HG03159 (cell line): ENCODE results near the gene TOMM70.
"Not testable (repeated sequence)": the region's sequence is repeated elsewhere in the genome, so short reads cannot be mapped to it uniquely, and the experiment has no call there.

ENCODE experiments used
- ATAC-seq: cut with Tn5 transposase; IDR thresholded peaks from one replicate; pipeline ENCODE4 v1.9.1; 2021; ENCODE audit warnings: mild to moderate bottlenecking, moderate library complexity; ENCODE audit not compliant: unreplicated experiment

The TOMM70 gene

DNA sequence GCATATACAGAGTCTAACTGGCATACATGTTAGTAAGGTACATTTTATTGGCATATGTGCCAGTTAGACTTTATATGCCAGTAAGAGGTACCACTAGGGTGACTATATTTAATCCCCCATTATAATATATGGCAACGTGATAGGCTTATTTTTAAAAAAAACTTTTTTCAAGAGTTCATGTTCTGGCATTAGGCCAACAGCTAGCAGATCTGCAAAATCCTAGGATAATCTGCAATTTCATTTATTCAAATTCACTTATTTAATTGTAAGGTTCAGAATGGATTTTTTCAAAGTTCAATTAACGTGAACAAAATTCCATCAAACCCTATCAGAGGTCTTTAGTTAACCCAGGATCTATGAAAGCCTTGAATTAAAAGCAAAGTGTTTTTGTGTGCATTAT is 34.5 kb downstream of the TOMM70 start:
- no peak for ATAC-seq

DNA sequence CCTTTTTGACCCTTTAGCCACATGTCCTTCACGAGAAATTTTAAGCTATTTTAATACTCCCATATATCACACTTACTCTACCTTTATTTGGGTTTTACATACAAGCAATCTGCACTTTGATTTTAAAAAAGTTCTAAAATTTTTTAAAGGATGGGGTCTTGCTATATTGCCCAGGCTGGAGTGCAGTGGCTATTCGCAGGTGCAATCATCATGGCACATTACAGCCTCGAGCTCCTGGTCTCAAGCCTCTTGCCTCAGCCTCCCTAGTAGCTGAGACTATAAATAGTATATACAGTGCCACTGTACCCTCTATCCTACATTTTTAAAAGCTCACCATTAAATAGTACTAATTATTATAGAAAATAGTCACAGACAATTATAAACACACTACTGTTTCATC is 36.5 kb downstream of the TOMM70 start:
- no peak for ATAC-seq

DNA sequence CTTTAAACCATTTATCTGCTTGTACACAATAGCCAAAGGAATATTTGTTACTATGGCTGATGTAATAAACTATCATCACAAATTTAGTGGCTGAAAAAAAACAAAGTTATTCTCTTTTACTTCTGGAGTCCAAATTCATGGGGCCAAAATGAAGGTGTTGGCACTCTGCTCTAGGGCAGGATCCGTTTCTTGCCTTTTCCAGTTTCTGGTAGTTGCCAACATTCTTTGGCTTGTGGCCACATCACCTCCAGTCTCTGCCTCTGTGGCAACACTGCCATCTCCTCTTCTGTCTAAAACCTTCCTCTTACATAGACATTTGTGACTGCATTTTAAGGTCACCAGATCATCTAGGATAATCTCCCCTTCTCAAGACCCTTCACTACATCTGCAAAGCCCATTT is 39.0 kb downstream of the TOMM70 start:
- ATAC-seq, result no peak

DNA sequence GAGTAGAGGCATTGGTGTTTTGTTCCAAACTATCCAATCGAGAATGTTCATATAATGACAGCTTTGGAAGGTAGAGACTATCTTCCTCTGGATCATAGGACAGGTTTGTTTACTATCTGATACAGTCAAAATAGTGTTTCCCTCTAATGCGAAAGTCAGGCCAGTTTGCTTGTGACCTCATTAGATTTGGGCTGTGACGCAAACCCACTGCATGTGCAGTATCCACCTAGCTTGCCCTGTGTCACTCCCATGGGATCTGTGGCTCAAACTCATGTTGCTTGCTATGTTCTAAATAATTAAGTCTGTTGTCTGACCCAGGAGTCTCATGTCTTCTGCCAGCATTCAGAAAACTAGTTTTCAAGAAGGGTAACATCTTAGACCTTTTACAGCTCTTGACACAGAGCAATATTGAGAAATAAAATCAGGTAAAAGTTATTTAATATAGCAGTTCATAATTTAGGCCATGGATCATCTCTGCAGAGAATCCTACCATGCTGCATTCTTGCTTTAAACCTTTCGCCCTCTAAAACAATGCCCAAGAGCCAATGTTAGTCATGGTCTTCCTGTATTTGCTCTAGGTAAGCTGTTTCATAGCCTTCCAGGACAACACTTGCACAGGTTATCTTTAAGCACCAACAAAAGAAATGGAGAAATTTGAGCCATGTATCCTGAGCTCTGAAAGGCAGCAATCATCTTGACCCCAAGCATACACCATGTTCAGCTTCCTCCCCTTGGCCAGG is 40.0 kb downstream of the TOMM70 start:
- no peak for ATAC-seq

DNA sequence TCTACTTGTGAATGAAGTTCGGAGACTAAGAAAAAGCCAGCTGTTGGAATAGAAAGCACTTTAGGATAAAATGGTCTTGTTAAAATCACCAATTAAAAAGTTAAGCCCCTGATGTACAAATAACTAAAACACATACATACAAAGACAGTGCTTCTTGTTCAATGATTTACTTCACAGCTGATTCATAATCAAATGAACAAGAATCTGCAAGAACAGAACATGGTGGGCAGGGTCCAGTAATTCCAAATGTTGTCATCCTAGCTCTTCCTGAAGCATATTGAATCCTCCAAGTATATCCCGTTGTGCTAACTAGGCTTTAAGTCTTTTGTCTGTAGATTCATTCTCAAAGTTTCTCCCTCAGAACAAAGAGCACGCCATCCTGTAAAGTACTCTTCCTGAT is 41.9 kb downstream of the TOMM70 start:
- no peak for ATAC-seq

DNA sequence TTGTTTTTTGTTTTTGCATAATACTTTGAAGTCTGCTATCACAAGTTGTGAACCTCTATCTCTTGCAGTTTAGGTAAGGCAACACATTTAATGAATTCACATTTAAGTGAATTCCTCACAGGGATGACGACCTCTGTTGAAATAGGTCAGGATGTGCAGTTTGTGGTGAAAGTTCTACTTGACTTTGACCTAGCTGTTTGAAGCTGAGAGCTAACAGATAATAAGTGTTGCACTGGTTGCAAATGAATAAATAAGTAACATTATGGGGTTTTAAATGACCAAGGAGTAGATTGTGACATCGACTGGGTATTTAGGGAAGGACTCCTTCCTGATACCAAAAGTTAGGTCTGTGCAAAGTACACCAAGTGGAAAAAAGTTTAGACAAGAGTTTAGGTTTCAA is 42.5 kb downstream of the TOMM70 start:
- no peak for ATAC-seq

DNA sequence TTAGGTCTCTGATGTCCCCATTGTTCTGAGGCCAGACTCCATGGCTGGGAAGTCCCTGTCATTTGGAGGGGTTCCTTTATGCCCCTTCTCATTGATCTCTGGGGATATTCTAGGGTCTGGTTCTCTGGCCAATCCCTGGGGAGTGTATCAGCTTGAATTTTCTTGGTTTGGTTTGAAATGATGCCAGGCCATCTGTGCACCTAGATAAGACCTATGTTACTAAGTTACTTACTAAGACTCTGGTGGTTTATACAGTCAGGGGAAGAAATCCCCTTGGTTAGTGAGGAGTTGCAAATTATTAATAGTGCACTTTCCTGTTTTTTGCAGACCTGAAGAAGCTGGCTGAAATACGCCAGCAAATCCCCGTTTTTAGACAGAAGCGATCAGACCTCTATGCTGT is 46.0 kb downstream of the TOMM70 start:
- no peak for ATAC-seq

DNA sequence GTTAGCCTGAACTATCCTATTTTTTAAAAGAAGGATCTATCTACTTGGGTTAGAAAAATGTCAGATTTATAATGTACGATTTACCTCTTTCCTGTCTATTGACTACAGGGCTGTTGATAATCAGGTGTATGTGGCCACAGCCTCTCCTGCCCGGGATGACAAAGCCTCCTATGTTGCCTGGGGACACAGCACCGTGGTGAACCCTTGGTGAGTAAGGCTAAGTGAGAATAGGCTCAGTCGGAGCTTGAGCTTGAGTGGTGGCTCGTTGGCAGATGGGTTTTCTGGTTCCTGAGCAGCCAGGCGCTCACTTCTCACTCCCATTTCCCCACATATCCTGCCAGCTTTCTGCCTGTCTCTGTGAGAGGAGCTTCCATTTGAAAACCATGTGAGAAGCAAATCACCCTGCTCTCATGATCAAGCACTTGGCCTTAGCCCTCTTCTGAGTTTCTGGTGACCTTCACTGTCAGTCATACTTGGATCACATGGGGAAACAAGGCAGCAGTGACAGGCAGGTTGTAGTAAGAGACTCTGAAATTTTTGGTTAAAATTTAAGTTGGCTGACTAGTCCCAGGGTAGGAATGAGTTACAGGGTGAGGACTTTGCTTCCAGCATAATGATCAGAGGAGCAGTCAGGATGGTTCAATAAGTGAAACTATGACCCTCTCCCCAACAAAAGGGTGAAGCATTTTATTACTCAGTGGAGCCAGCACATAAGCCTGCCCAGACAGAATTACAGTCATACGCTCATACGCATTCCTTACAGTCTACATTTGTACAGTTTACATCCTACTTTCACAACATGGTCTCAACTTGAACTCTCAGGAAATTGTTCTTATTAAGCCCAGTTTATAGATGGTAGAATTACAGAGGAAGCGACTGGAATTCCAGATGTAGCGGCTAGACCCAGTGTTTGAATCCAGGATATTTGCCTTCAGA is 48.3 kb downstream of the TOMM70 start:
- no peak for ATAC-seq

DNA sequence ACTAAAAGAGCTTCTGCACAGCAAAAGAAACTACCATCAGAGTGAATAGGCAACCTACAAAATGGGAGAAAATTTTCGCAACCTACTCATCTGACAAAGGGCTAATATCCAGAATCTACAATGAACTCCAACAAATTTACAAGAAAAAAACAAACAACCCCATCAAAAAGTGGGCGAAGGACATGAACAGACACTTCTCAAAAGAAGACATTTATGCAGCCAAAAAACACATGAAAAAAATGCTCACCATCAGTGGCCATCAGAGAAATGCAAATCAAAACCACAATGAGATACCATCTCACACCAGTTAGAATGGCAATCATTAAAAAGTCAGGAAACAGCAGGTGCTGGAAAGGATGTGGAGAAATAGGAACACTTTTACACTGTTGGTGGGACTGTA is 49.1 kb downstream of the TOMM70 start:
- ATAC-seq, result not testable (repeated sequence)

DNA sequence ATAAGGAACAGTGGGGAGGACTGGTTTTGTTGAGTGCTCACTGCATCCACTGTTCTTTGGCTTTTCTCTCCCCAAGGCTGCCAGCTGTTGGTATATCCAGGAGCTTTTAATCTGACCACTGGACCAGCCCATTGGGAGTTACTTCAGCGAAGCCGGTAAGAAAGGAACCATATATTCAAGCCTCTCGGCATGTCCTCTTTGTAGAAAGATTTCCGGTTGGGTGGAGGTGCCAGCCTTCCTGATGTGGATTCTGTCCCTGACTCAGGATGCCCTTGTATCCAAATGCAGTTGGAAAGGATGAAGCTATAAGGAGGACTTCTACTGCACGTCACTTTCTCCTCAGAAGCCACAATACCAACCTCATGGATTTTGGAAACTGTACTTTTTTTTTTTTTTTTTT is 52.2 kb downstream of the TOMM70 start:
- ATAC-seq, result no peak

DNA sequence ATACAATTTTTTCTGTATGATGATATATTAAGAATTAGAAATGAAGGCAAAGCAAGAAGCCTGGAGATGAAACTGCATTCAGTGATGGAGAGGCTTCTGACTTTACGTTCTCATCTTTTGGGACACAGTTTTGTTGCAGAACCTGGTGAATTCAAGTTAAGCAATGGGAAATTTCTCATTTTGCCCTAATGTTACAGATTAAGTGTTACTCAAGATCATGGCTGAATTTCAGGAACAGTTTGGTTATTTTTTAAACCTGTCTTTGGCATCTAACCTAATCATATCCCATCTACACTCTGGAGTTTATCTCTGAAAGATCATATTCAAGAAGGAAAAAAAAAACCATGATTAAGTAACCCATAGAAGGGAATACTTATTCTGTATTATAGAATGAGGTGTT is 60.4 kb downstream of the TOMM70 start:
- no peak for ATAC-seq

DNA sequence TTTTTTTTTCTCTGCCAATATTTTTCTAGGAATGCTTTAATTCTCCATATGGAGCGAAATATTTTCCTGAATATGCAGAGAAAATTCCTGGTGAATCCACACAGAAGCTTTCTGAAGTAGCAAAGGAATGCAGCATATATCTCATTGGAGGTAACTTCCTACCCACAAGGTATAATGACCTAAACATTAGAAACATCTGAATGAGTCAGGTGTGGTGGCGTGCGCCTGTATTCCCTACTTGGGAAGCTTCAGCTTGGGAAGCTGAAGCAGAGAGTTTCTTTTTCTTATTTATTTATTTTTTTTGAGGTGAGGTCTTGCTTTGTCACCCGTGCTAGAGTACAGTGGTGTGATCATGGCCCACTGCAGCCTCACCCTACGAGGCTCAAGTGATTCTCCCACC is 61.1 kb downstream of the TOMM70 start:
- ATAC-seq, result no peak

DNA sequence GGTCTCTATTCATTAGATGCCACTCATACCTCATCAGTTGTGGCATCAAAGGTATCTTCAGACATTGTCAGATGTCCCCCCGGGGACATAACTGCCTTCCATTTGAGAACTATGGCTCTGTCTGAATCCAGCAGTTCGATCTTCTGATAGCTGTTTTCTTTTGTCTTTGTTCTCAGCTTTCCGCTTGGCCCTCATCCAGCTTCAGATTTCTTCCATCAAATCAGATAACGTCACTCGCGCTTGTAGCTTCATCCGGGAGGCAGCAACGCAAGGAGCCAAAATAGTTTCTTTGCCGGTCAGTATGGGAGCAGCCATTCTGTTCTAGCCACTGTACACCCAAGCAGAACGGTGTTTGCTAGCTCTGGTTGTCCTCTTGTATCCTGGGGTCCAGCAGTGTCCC is 62.0 kb downstream of the TOMM70 start:
- no peak for ATAC-seq

DNA sequence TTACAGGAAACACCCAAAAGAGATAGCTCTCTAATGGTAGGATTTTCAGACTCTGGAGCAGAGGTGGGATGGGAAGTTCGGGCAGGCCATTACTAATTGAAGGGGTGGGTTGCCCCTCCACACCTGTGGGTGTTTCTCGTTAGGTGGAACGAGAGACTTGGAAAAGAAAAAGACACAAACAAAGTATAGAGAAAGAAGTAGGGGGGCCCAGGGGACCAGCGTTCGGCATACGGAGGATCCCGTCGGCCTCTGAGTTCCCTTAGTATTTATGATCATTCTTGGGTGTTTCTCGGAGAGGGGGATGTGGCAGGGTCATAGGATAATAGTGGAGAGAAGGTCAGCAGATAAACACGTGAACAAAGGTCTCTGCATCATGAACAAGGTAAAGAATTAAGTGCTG is 64.7 kb downstream of the TOMM70 start:
- ATAC-seq, result not testable (repeated sequence)

DNA sequence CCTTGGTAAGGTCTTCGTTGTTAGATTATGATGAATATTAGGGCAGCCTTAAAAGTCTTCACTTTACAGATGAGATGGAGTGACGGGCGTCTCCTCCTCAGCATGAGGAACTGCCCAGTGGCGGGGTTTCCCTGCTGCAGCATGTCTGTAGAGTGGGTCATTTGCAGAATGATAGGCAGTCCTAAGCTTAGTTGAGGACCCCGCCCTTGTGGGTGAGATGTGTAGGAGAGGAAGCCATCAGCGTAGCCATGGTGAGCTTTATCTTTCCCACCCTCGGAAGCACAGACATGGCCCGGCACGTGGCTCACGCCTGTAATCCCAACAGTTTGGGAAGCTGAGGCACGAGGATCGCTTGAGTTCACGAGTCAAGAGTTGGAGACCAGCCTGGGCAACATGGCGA is 65.5 kb downstream of the TOMM70 start:
- peak; percentile 44 for ATAC-seq

DNA sequence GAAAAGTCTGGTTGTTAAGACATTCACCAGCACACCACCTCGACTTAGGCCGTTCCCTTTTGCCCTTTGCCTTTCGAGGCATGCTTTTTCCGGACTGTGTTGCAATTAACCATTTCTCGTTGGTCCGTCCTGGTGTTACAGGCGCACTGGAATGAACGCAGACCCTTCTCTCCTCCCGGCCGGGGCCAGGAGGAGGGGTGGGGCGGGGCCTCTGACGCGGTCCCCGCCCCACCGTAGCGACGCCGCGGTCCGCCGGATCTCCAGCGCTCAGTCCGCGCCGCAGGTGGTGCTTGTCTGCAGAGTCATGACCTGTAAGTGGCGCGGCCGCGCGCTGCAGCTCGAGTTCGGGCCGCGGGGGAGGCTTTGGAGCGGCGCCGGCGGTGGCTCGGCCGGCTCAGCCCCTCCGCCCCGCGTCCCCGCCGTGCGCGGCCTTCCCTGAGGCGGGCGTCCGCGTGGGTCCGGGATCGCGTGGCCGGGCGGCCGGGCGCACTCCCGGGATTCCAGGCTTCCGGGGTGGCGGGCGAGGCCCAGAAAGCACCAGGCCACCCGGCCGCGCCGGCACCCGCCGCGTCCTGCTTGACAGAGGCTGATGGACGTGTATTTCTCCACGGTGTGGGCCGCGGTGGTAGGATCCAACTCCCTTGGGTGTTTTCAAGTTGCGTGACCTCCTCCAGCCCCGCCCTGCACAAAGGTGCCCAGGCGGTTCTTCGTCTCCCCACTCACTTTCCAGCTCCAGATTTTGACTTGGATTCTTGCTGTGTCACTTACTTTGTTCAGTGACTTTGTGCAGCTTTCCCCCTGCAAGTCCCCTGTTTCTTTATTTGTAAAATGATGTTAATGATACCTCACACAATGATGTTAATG is 66.2 kb downstream of the TOMM70 start, which contains the start of gene NIT2:
Gene NIT2 (plus strand): TSS at position 270 of the 864 bp plus-strand sequence. CDS start 35 bp downstream, at position 305.
- ATAC-seq, result peak; percentile 96

DNA sequence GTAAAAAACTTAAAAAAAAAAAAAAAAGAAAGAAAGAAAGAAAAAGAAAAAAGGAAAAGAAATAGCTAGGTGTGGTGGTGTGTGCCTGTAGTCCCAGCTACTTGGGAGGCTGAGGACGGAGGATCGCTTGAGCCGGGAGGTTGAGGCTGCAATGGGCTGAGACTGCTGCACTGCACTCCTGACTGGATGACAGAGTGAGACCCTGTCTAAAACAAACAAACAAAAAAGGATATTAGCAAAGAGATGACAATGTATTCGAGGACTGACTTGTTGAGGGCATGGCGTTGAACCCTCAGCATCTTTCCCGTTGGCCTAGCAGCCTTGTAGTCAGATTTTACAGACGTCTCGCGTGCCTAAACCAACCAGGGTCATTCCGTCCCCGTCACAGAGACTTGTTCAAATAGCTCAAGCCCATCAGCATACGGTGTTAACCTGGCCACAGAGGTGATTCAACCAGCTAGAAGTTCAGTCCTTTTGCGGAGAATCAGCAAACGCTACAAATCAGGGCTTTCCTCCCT is 66.9 kb downstream of the TOMM70 start:
- ATAC-seq, result peak; percentile 31

DNA sequence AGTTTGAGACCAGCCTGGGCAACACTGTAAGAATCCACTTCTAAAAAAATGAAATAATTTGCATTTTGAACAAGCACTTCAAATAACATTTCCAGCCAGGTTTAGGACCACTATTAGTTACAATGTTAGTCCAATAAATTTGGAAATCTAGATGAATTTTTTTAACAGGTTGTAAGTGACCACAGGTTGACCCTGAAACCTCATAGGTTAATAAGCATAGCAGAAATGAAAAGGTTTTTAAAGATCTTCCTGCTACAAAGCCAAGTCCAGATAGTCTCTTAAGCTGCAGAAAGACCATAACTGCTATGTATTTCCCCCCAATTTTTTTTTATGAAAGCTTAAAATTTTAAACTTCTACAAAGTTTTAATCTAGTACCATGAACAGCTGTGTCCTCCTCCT is 67.8 kb downstream of the TOMM70 start:
- ATAC-seq, result no peak

DNA sequence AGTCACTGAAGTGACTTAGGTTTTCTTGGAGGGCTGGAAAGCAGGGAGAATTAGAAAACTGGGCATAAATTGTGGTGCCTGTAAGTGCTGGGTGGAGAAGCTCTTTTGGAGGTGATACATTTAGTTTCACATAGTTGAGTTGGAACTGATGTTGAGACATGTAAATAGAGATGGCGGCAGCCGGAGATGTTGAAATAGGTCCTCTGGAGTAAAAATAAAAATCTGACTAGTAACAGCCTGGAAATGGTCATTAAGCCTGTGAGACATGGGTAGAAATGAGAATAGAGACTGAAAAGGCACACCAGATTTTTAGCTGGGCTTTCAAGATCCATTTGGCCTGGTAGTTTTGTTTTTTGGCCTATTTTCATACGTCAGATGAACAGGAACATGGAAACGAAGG is 69.2 kb downstream of the TOMM70 start:
- no peak for ATAC-seq

DNA sequence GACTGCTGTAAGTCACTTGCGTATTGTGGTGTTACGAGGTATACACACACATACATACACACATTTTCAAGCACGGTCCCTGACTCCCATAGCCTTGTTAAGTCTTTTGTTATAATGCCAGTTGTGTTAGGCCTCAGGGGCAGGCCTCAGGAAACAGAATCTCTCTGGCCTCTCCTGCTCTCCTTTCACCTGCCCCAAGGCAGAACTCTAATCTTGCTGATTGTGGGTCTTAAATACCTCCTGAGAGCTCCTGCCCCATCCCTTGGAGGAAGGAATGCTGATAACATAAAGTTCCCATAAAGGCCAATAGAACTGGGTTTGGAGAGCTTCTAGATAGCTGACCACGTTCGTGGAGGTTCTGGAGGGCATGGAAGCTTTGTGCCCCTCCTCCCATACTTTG is 70.2 kb downstream of the TOMM70 start:
- ATAC-seq, result no peak
